Endodermal cell (in vitro differentiated cells): ENCODE measurements around the gene SP3. TPM values are rescaled to one million over a fixed set of nuclear protein-coding genes. Genes with fewer than 3 reads are reported as not detected.

Experiments
- DNase-seq: peaks from one replicate; pipeline ENCODE4 v3.0.0-alpha.2; 2017
- H3K27ac ChIP-seq: 2 replicates; pipeline ENCODE4 v1.5.1; 2013; ENCODE audit warnings: mild to moderate bottlenecking, low read depth, low read length, moderate library complexity
- H3K27me3 ChIP-seq: 2 replicates; pipeline ENCODE4 v1.6.1; 2013; ENCODE audit warnings: mild to moderate bottlenecking, low read length, moderate library complexity; ENCODE audit not compliant: insufficient read depth, control insufficient read depth, poor library complexity, severe bottlenecking
- H3K36me3 ChIP-seq: 2 replicates; pipeline ENCODE4 v1.7.0; 2013; ENCODE audit warnings: mild to moderate bottlenecking, low read length, moderate library complexity; ENCODE audit not compliant: control insufficient read depth, insufficient read depth
- H3K4me1 ChIP-seq: one replicate; pipeline ENCODE4 v1.7.0; 2013; ENCODE audit warnings: low read length; ENCODE audit not compliant: control insufficient read depth, insufficient read depth
- H3K4me3 ChIP-seq: 2 replicates; pipeline ENCODE4 v1.5.1; 2013; ENCODE audit warnings: mild to moderate bottlenecking, low read length, moderate library complexity
- H3K9ac ChIP-seq: 2 replicates; pipeline ENCODE4 v1.6.1; 2013; ENCODE audit warnings: mild to moderate bottlenecking, low read length, moderate library complexity; ENCODE audit not compliant: poor library complexity, severe bottlenecking; ENCODE audit errors: extremely low read depth
- H3K9me3 ChIP-seq: 2 replicates; pipeline ENCODE4 v1.6.1; 2013; ENCODE audit warnings: mild to moderate bottlenecking, low read length, moderate library complexity; ENCODE audit not compliant: control insufficient read depth
- H3K27ac Mint-ChIP-seq: 2 replicates; pipeline ENCODE4 v1.8.0; 2020; ENCODE audit warnings: mixed read lengths
- H3K27me3 Mint-ChIP-seq: 2 replicates; pipeline ENCODE4 v1.8.0; 2021; ENCODE audit warnings: mild to moderate bottlenecking, mixed read lengths; ENCODE audit not compliant: insufficient read depth
- H3K36me3 Mint-ChIP-seq: 2 replicates; pipeline ENCODE4 v1.8.0; 2020; ENCODE audit warnings: low read depth, mixed read lengths
- H3K4me1 Mint-ChIP-seq: 2 replicates; pipeline ENCODE4 v1.8.0; 2020; ENCODE audit warnings: mixed read lengths
- H3K4me3 Mint-ChIP-seq: 2 replicates; pipeline ENCODE4 v1.8.0; 2020; ENCODE audit warnings: mild to moderate bottlenecking, moderate library complexity, mixed read lengths
- H3K9me3 Mint-ChIP-seq: 2 replicates; pipeline ENCODE4 v1.8.0; 2020; ENCODE audit warnings: mild to moderate bottlenecking, mixed read lengths
- WGBS, 2 experiments: methylation state at CpG; one replicate each; pipeline versions ENCODE4 v1.1.5 to v1.1.7; 2013; ENCODE audit warnings: missing lambda C conversion rate in 2 of 2, mixed read lengths in 1 of 2; ENCODE audit not compliant: insufficient coverage in 1 of 2, insufficient read length in 1 of 2; 5-methylcytosine and 5-hydroxymethylcytosine counted together
- total RNA-seq, 2 donors: library from RNA; stranded (reverse); fragmentation: NEBNext Ultra II Directional in 1 of 2; extraction: Animal tissue kit (Norgen Biotek cat#: 25700) in 1 of 2; gene quantifications; 2 replicates in 1 of 2; 3 replicates in 1 of 2; pipeline ENCODE4 v1.2.1, GENCODE V29; 2021
- TF ChIP-seq, protein P1 (sequence below): fragments of 200-600 bp; sonication (generic); conservative IDR thresholded peaks from 2 replicates; pipeline ENCODE4 v1.5.0; 2021; ENCODE audit warnings: antibody characterized with exemption, mild to moderate bottlenecking

Gene SP3
- total RNA-seq, 2 donors from 2014 or later = 80.2 to 83.7 TPM

DNA sequence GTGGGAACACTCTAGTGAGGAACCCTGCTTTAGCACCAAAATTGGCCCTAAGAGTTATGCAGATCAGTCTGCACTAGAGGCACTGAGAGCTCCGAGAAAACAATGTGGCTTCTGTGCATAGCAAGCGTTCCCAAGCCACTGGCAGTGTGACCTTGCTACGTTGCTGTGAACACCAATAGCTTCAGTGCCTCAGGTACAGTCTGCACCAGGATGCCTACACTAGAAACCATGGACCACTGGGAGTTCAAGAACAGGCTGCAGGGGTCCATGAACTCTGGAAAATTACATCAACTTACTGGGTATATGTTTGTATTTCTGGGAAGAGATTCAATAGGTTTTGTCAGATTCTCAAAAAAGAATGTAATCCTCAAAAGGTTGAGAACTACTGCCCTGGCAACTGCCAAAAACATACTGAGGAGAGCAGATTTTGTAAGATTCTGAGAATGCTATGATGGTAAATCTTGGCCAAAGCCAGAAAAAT is 18.3 kb upstream of the SP3 start:
- Mint-ChIP-seq H3K9me3 (no peaks in the 10 kb centered on the region), H3K36me3 (no peaks in the 10 kb centered on the region), H3K4me1 (peaks cover 5% of the 10 kb centered on the region), H3K4me3 (no peak overlapping the region), H3K27me3 (no peaks in the 10 kb centered on the region), H3K27ac (no peak overlapping the region)
- H3K27ac ChIP-seq = no peak overlapping the region
- H3K4me3 ChIP-seq = no peak overlapping the region
- H3K4me1 ChIP-seq = no peaks in the 10 kb centered on the region
- H3K9me3 ChIP-seq = no peaks in the 10 kb centered on the region
- no peaks in the 10 kb centered on the region for H3K27me3 ChIP-seq
- WGBS, 2 experiments = 68 to 81% methylated on average over 3 of the region's 3 CpGs
- H3K36me3 ChIP-seq = no peaks in the 10 kb centered on the region
- H3K9ac ChIP-seq = no peak overlapping the region
- TF ChIP-seq, protein P1, sequence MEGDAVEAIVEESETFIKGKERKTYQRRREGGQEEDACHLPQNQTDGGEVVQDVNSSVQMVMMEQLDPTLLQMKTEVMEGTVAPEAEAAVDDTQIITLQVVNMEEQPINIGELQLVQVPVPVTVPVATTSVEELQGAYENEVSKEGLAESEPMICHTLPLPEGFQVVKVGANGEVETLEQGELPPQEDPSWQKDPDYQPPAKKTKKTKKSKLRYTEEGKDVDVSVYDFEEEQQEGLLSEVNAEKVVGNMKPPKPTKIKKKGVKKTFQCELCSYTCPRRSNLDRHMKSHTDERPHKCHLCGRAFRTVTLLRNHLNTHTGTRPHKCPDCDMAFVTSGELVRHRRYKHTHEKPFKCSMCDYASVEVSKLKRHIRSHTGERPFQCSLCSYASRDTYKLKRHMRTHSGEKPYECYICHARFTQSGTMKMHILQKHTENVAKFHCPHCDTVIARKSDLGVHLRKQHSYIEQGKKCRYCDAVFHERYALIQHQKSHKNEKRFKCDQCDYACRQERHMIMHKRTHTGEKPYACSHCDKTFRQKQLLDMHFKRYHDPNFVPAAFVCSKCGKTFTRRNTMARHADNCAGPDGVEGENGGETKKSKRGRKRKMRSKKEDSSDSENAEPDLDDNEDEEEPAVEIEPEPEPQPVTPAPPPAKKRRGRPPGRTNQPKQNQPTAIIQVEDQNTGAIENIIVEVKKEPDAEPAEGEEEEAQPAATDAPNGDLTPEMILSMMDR = no peak
- no peak for DNase-seq

DNA sequence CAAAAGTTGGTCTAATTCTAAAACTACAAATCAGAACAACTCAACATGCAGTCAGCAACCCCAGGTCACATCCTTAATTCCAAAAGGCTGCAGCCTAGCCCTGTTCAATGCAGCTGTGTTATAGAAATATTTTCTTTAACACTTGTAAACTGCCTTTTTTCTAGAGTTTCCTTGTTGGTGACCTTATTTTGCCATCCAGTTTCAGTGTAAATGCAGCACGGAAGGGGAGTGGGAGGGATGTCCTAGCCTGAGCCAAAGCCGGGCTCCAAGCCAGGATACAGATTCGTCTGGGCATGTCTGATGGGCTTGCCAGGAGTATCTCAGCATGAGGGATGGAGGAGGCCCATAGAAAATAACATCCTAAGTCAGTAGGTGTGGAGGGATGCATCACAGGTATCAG is 17.7 kb upstream of the SP3 start:
- Histone ChIP-seq H3K27ac (no peak overlapping the region), H3K36me3 (no peaks in the 10 kb centered on the region), H3K4me1 (no peaks in the 10 kb centered on the region), H3K9ac (no peak overlapping the region), H3K4me3 (no peak overlapping the region), H3K9me3 (no peaks in the 10 kb centered on the region), H3K27me3 (no peaks in the 10 kb centered on the region)
- 75 to 95% methylated on average over 2 to 3 of the region's 3 CpGs for WGBS, 2 experiments
- peaks cover 5% of the 10 kb centered on the region for H3K4me1 Mint-ChIP-seq
- no peak for DNase-seq
- H3K36me3 Mint-ChIP-seq = no peaks in the 10 kb centered on the region
- TF ChIP-seq, protein P1 = no peak
- no peak overlapping the region for H3K27ac Mint-ChIP-seq
- no peaks in the 10 kb centered on the region for H3K9me3 Mint-ChIP-seq
- H3K4me3 Mint-ChIP-seq = no peak overlapping the region
- no peaks in the 10 kb centered on the region for H3K27me3 Mint-ChIP-seq

DNA sequence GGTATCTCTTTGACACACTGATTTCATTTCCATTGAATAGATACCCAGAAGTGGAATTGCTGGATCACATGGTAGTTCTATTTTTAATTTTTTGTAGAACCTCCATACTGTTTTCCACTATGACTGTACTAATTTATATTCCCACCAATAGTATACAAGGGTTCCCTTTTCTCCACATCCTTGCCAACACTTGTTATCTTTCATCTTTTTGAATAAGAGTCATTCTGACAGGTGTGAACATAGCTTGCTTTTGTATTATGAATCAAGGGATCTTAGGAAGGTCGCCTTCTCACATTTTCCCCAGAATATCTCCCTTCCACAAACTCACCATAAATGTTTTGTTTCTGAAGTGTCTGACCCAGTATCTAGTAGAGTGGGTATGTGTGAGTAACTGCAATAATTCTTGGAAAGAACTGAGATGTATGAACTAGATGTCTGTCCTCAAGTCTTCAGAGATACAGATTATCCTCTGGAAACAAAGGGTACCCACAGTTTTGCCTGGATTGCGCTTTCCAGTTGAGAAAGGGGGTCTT is 17.1 kb upstream of the SP3 start:
- no peak for DNase-seq
- H3K27me3 ChIP-seq = no peaks in the 10 kb centered on the region
- Mint-ChIP-seq H3K27me3 (no peaks in the 10 kb centered on the region), H3K27ac (no peak overlapping the region), H3K4me1 (peaks cover 5% of the 10 kb centered on the region), H3K4me3 (no peak overlapping the region), H3K9me3 (no peaks in the 10 kb centered on the region), H3K36me3 (no peaks in the 10 kb centered on the region)
- no peak overlapping the region for H3K4me3 ChIP-seq
- WGBS, 2 experiments = 83 to 100% methylated on average over 1 to 2 of the region's 2 CpGs
- TF ChIP-seq, protein P1 = no peak
- H3K27ac ChIP-seq = no peak overlapping the region
- H3K9me3 ChIP-seq = no peaks in the 10 kb centered on the region
- no peaks in the 10 kb centered on the region for H3K4me1 ChIP-seq
- H3K9ac ChIP-seq = no peak overlapping the region
- no peaks in the 10 kb centered on the region for H3K36me3 ChIP-seq
